Skin of body (tissue), 2 donors: Measurements from ENCODE around the gene TSPY2. TPM values are rescaled to one million over a fixed set of nuclear protein-coding genes. Genes with fewer than 3 reads are reported as not detected.
"Not testable (repeated sequence)": the region's sequence is repeated elsewhere in the genome, so short reads cannot be mapped to it uniquely, and the experiment has no call there.

Experiments used
- DNase-seq: peaks from one replicate; lab custom pipeline; 2025; lab: John Stamatoyannopoulos, UW
- total RNA-seq: library from RNA; depleted of rRNA; stranded (reverse); fragments of >200 nt; gene quantifications from one replicate; pipeline ENCODE4 v1.2.3, GENCODE V29; 2014

The TSPY2 gene
- total RNA-seq = not detected

- not testable (repeated sequence) for DNase-seq
Observed at GRCh38 chrY:6245923-6246322, at the start of gene TSPY2. Gene TSPY2 (plus strand): TSS chrY:6246223. CDS start chrY:6246269, 46 bp downstream.

GRCh38 chrY:6209565-6209964 is 36.5 kb upstream of the TSPY2 start:
- not testable (repeated sequence) for DNase-seq

- DNase-seq = not testable (repeated sequence)
Observed at GRCh38 chrY:6217045-6217444, 29.0 kb upstream of the TSPY2 start.

- DNase-seq = not testable (repeated sequence)
Observed at GRCh38 chrY:6269839-6270238, 23.8 kb downstream of the TSPY2 start.
